Measurements from ENCODE around the gene NACC2.

Gene NACC2

DNA sequence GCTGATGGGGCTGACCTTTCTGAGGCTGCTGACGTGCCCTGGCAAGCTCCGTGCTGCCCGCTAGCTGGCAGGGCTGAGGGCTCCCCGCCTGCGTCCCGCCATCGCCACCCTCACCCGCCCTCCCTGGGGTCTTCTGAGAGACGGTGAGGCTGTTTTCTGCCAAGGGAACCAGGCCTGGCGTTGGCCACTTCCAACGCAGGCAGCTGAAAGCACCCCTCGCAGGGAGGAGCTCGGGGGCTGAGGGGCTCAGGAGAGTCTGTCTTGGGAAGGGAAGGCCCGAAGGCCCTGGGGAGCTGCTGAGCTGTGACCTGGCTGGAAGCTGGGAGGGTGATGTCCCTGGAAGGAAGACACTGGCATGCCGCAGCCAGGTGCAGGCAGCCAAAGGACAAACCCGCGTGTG is 33.3 kb upstream of the NACC2 start:
- no peak for DNase-seq

DNA sequence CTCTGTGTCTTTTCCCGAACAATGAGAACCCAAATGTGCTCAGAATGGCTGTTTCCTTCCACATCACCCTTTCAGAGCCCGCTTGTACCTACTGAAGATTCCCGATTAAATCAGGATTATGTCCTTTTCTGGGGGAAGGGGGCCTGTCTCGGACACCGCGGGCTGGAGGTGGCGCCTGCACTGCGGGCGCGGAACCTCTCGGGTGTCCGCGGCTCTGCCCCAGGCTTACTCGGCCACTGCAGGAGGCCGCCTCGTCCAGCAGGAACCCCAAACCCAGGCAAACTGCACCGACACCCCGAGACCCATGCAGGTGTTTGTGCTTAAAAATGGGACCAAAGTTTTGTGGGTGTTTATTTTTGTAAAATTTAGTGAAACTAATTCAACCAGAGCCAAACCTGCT is 32.2 kb upstream of the NACC2 start:
- DNase-seq = no peak

DNA sequence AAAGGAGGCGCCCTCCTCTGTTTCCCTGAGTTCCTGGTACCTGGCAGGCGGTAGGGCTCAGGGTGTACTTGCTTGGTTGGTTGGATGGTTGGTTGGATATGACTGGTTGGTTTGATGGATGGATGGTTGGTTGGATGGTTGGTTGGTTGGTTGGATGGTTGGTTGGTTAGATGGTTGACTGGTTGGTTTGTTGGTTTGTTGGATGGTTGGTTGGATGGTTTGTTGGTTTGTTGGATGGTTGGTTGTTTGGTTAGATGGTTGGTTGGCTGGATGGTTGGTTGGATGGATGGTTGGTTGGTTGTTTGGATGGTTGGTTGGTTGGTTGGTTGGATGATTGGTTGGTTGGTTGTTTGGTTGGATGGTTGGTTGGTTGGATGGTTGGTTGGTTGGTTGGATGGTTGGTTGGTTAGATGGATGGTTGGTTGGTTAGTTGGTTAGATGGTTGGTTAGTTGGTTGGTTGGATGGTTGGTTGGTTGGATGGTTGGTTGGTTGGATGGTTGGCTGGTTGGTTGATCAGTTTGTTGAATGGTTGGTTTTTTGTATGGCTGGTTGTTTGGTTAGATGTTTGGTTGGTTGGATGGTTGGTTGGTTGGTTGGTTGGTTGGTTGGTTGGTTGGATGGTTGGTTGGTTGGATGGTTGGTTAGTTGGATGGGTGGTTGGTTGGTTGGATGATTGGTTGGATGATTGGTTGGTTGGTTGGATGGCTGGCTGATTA is 30.0 kb upstream of the NACC2 start:
- DNase-seq = no peak

DNA sequence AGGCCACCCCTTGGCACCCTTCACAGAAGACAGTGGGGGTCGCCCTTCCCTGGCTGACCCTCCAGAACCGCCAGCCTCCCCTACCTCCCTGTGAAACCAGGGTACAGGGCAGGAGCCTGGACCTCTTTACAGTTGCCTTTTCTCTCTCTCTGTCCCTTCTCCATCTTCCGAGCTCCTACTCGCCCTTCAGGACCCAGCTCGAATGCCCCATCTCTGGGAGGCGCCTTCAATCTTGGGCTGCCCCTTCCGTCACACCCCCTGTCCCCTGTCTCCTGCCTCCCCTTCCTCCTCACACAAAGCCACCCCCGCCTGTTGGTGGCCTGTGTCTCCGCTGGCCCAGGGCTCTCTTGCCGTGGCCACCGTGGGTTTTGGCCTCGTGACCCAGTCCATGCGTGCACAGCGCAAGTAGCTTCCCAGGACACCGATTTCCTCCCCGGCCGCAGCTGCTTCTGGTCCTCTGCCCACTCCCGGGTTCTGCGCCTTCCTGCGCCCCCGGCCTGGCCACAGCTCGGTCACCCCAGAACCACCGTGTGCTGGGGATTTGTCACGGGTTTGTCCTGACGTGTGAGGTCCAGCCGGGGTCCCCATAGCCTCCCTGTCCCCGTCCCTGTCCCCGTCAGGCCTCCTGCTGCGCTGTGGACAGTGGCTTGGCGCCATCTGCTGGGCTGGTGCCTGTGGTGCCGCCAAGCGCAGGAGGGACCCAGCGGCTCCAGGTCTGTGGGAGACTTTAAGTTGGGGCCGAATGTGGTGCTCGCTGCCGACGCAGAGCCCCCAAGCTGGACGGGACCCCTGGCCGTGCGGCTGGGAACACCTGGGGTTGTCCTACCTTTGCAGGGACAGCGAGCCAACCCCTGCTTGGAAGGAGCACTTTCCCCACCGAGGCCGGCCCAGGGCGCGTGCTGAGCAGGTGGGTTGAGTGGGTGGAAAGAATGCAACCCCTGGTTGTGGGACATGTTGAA is 27.6 kb upstream of the NACC2 start:
- no peak for DNase-seq

DNA sequence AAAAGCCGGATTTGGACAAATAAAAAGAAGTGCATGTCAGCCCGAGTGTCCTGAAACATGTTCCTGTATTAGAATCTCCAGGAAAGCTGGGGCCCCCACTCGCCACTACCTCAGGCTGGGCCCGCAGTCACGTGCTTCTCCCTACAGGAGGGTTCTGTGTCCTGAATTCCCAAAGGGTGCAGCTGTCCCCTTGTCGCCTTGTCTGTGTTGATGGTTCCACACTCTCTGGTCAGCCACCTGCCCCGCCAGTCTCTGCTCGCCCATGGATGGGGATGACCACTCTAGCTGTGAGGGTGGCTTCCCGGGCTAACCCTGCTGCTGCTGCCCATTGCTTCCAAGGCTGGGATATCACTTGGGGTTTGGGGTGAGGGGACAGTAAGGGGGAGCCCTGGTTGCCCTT is 26.7 kb upstream of the NACC2 start:
- no peak for DNase-seq

DNA sequence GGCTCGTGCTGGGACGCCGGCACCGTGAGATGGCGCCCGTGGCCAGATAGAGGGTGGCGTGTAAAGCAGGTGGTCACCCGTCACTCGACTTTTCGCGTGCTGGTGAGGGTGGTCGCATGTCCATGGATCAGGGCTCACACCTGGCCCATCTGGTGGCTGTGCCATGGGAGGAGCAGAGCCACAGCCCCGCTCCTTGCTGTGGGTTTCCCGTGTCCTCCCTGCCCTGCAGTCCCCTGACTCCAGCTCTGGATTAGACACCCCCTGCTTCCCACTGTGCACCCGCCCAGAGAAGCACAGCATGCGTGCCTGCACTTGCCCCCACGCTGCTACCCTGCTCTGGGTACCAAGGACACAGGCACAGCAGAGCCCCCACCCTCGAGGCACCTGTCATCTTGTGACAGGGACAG is 25.4 kb upstream of the NACC2 start:
- no peak for DNase-seq

DNA sequence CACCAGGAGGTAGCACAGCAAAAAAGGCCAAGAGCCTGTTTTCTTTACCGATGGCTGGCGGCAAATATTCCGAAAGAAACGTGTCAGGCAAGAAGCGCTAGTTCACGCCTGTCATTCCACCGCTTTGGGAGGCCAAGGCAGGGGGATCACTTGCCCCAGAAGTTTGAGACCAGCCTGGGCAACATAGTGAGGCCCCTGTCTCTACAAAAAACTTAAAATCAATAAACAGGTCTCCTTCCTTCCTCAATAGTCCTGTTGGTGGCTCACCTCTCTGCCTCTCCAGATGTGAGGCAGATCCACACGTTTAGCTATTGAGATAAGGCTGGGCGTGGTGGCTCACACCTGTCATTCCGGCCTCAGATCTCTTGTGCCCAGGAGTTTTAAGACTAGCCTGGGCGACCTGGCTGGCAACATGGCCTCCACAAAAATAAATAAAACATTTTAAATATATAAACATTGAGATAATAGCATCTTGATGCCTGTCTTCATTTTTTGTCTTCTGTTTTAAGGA is 24.8 kb upstream of the NACC2 start:
- no peak for DNase-seq

DNA sequence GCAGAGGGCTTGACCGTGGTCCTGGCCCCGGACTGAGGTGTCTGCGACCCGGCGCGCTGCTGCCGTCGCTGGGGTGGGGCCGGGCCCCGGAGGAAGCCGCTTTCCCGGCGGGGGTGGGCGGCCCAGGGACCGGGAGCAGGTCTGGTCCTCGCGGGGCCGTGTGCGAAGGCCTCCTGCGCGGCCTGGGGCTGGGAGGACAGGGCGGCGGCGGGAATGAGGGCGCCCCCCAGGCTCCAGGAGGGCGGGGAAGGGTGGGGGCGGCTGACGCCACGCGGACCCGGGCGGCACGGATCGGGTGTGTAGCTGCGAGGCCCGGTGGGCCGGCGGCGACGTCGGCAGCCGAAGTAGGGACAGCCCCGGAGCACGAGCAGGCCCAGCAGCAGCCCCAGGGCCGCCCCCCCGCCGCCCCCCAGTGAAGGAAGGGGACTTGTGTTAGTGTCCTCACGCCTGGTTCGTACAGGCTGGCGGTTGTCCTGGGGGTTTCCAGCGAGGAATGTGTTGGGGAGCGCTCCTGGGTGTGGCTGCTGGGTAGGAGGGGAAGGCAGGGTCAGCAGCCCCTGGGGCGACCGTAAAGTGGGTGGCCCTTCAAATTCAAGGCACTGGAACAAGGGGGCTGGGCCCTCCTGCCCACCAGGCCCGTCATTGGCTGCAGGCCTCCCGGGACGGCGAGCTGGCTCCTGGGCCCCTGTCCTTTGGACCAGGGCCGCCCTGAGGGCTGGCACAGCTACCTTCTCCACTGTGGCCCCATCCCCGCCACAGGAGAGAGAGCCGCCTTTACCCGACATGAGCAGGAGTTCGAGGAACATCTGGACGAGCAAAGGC is 24.2 kb upstream of the NACC2 start:
- no peak for DNase-seq

DNA sequence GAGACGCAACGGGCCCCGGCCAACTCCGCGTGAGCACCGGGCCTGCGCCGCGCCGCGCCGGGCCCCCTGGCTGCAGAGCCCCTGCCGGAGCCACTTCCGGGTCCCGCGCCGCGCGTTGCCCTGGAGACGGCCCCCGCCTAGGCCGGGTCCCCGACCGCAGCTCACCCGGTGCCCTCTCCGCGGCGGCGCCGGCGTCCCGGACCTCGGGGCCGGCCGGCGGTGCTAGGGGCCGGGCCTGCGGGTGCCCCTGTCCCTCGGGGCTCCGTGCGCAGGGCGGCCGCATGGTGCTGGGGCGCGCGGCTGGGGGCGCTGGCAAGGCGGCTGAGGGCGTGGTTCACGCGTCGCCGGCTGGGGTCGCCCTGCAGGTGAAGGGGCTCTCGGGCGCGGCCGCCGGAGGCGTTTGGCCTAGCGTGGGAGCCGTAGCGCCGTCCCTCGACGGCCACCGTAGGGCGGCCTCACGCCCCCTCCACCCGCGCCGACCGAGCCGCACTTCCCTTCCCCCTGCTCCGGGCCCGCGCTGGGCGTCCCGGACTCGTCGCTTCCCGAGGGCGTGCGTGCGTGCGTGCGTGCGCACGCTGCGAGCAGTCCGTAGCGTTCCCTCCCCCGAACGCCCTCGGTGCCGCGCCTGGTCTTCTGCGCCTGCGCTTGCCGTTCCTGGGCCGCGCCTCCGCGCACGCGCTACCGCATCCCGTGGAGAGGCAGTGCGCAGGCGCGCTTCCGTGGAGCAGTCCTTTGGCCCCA is 23.4 kb upstream of the NACC2 start, which contains the start of gene TMEM250:
TSS of gene TMEM250 (minus strand) at position 556 of the 741 bp plus-strand sequence. CDS start 1,975 bp downstream, outside the sequence.
- peak; percentile 83 for DNase-seq

DNA sequence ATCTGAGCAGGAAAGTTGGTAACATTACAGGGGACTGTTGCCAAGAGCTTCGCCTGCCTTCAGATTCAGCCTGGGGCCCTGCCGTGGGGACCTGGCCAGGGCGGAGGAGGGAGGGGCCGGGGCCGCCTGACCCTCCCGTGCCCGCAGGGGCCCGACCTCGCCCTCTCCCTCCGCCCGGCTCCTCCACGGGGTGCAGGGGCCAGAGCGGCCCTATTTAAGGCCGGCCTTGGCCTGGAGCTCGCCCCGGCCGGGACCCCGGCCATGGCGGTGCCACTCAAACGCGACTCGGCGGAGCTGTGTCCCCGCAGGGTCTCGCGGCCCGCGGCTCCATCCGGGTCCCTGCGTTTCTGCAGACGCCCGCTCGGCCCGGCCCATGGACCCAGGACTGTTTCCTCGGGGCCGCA is 22.8 kb upstream of the NACC2 start:
- no peak for DNase-seq

DNA sequence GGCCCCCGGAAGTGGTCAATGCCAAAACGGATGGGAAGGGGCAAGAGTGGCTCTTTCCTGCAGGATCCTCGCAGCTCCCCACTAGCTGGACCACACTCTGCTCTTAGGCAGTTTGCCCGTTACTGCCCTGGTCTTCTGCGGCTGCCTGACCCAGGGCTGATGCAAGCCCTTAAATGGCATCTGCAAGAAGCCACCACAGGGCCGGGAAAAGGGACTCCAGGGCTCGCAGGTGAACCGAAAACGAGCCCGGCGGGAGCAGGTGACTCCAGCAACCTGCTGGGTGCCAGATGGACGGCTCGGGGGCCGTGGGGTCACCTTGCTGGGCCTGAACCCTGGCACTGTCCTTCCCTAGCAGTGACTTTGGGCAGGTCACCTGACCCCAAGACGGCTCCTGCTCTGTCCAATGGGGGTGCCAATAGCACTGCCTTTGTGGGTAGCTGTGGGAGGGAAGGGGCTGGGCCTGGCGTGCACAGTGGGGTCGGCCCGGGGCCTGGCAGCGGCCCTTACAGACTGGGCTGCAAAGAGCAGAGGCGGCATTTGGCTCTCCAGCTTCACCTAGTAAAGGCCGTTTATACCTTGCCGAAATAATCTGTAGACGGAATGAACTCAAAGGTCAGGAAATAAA is 22.3 kb upstream of the NACC2 start:
- DNase-seq = no peak

DNA sequence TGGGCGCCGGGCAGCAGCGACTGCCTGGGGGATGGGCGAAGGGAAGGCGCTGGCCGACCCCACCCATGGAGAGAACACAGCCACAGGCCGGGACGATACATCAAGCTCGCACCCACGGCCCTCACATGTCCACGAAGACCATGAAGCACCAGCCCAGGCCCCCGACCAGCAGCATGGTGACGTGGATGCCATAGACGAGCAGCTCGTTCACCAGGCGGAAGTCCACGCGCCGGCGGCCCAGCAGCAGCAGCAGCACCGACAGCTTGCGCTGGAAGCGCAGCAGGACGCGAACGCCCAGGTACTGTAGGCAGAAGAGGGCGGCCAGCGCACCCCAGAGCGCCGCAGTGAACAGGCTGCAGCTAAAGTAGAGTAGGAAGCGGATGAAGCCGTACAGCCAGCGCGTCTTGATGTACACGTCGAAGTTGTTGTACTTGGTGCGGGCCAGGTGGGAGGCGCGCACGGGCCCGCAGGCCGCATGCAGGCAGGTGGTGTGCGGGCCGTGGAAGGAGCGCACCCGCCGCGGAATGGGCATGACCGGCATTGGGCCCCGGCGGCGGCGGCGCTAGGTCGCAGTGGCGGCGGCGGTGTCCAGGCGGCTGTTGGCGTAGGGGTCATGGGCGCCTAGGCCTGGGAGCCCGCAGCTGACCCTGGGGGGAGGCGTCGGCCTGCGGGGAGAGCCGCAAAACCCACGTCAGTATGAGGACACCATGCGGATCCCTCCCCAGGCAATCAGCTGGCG is 21.4 kb upstream of the NACC2 start:
- DNase-seq = no peak

DNA sequence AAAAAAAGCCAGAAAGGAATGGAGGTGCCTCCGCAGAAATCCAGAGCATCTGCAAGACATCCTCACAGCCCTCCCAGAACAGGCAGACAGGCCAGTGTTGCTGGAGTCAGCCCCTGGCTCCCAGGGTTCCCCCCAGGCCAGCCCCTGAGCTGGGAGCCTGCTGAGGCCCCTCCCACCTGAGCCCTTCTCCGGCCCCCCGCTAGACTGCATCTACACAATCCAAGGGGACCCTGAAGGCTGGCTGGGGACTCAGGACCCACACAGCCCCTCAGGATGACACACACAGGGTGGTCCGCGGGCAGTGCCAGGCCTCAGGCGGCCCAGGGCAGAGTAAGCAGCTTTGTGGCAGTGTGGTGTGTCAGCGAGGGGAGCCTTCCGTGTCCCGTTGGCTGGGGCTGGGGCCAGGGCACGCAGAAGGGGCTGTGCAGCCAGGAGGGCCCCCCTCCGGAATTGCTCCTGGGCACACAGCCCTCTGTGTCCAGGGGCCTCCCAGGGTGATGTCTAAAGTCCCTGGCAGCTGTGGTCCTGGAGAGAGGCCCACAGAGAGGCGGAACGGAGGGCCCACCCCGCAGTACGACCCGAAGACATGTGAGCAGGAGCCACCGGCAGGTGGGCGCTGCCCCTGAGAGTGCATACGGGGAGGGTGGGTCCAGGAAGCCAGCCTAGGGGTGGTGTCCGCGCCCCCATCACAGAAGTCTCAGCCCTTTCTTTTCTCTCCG is 20.7 kb upstream of the NACC2 start:
- no peak for DNase-seq

DNA sequence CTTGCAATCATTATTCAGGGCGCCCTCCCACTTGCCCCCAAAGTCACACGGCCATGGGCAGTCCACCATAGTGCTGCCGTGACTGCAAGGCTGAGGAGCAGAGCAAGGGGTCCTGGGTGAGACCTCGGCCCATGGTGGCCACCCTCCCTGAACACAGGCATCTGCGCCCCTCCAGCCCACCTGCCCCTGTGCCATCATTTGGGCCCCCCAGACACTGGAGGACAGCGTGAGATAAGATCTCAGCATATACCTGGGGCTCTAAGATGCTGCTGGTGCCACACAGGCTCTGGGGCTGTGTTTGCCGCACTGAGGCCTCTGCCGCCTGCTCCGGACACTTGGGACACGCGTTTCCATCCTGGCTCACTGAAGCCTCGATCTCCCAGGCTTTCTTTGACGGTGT is 20.1 kb upstream of the NACC2 start:
- DNase-seq = no peak

DNA sequence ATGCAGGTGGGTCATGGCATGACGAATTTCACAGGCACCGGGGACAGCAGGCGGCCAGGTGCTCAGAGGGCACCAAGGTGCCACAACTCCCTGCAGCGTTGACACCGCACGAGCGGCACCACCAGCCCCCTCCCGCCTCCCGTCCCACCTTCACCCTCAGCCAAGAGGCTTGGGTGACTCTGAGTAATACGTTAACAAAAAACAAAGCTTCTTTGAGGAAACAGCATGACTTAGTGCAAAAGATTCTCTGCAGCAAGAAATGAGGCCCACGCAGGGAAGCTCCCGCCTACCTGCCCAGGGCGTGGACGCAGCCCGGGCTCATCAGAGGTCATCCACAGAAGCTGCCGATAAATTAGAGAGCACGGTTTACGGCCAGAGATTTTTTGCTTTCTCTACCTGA is 19.5 kb upstream of the NACC2 start:
- DNase-seq = no peak

DNA sequence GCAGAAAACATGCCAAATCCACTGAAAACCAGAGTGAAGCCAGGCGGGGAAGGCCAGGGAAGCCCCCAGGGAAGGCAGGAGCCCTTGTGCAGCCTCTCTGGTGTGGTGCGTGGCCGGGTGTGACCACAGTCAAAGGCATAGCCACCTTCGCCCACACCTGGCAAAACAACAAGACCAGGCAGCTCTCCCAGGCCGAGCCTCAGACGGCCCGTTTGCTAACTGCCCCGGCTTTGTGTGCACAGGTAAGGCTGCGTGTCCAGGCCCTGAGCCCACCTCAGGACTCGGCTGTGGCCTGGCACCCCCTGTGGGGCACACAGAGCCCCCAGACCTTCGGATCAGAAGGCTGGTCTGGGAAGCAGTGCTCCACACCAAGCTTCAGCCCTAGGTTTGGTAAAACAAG is 17.5 kb upstream of the NACC2 start:
- DNase-seq = no peak

DNA sequence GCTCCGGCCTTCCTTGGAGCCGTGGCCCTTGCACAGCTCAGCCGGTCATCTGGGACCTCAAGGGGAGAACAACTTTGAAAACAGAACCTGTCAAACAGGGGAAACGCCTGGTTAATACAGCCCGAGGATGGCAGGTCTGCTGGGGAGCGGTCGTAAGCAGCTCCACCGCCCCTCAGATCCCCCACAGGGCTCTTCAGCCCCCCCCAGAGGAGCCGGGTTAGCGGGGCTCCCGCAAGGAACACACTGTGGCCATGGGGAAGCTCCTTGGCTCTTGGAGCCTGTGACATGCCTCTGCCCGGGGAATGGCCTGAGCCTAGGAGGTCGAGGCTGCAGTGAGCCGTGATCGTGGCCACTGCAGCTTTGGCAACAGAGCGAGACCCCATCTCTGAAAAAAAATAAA is 16.8 kb upstream of the NACC2 start:
- DNase-seq = no peak

DNA sequence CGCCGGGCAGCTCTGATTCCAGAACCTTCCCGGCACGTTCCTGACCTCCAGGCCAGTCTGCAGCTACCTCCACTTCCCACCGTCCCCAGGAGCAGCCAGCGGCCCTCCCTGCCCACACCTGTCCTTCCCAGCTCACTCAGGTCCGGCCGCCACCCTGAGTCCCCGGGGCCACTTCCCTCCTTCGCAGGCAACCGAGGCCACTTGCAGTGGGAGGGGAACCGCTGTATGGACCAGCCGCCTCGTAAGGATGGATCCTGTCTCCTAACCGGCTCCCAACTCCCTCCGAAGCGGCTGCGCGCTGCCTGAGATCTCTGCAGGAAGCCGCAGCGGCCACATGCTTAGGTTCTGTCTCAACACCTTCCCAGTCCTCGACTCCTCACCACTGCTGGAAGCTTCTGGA is 16.1 kb upstream of the NACC2 start:
- DNase-seq = no peak

DNA sequence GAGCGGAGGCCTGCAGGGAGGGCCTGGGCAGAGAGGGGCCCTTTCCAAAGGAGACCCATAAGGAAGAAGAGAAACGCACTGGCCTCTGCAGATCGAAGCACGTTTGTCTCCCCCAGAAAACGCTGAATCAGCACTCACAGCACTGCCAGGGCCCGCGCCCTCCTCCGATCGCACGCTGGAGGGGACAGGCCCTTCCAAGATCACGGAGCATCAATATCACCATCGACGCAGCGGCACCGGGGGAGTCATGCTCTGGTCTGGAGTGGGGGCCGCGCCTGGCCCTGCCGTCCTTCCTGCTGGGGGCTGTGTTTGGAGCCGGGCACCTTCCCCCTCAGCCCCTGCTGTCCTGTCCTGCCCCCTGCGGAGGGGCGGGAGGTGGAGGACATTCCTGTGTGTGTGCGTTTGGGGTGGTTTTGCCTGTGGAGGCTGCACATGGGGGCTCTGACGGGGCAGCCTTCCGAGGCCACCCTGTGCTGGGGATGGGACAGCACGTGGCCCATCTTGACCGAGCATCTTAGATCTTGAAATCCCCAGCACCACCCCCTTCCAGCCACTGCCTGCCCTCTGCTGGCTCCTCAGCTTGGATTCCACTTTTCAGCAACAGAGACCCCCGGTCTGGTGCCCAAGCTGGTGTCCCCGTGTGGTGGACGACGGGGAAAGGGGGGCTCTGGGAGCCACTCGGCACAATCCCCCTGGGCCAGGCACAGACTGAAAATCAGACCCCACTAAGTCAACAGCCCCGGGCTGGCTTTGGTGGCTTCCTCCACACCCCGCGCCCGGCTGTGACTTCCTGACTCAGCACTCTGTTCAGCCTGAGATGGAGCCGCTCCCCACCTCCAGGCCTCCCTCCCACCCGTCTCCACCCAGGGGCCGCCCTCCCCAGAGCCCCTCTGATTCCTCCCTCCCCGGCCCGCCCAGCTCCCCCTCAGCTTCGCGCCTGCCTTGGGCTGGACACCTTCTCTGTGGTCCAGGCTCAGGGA is 15.3 kb upstream of the NACC2 start:
- no peak for DNase-seq

All from NCI-H2081 treated with DMSO at 0.1 percent for 48 hours (cell line).